BLaER1 (cell line): ENCODE results near the gene RBM48.
"Not testable (repeated sequence)": the region's sequence is repeated elsewhere in the genome, so short reads cannot be mapped to it uniquely, and the experiment has no call there.

ENCODE experiments used
- H3K27ac ChIP-seq: shearing (Covaris generic); formaldehyde crosslinking; 2 replicates; pipeline ENCODE4 v1.8.1; 2022
- H3K27me3 ChIP-seq: shearing (Covaris generic); formaldehyde crosslinking; 2 replicates; pipeline ENCODE4 v1.8.1; 2022
- H3K36me3 ChIP-seq: shearing (Covaris generic); formaldehyde crosslinking; 2 replicates; pipeline ENCODE4 v1.8.1; 2022
- H3K4me1 ChIP-seq: shearing (Covaris generic); formaldehyde crosslinking; 2 replicates; pipeline ENCODE4 v1.8.1; 2022
- H3K4me2 ChIP-seq: shearing (Covaris generic); formaldehyde crosslinking; 2 replicates; pipeline ENCODE4 v1.8.1; 2022
- H3K4me3 ChIP-seq: shearing (Covaris generic); formaldehyde crosslinking; 2 replicates; pipeline ENCODE4 v1.8.1; 2022
- H3K9ac ChIP-seq: shearing (Covaris generic); formaldehyde crosslinking; 2 replicates; pipeline ENCODE4 v1.8.1; 2022
- H3K9me3 ChIP-seq: shearing (Covaris generic); formaldehyde crosslinking; 2 replicates; pipeline ENCODE4 v1.8.1; 2022
- H4K20me1 ChIP-seq: shearing (Covaris generic); formaldehyde crosslinking; 2 replicates; pipeline ENCODE4 v1.8.1; 2022
- Cebpa-rat ChIP-seq: shearing (Covaris generic); IDR thresholded peaks from 2 replicates; pipeline ENCODE4 v1.8.1; 2022

Gene RBM48

DNA sequence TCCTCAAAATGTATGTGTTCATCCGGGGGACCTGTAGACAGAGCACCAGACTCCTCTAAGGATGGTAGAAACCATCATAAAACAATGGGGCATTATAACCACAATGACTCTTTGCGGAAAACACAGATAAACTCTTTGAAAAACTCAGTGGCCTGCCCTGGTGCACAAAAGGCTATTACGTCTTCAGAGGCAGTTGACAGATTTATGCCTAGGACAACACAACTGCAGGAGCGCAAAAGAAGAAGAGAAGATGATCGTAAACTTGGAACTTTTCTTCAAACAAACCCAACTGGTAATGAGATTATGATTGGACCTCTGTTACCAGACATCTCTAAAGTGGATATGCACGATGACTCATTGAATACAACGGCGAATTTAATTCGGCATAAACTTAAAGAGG is 6.0 kb downstream of the RBM48 start:
- Histone ChIP-seq H3K36me3 (peaks cover 99% of the 10 kb centered on the region), H3K27ac (no peak overlapping the region), H3K9ac (no peak overlapping the region), H3K4me3 (no peak overlapping the region), H4K20me1 (peaks cover 25% of the 10 kb centered on the region), H3K4me1 (peaks cover 23% of the 10 kb centered on the region), H3K4me2 (no peak overlapping the region), H3K27me3 (no peaks in the 10 kb centered on the region), H3K9me3 (no peaks in the 10 kb centered on the region)
- no peak for TF ChIP-seq Cebpa-rat

- H3K4me1 ChIP-seq, H3K27me3 ChIP-seq, H3K9ac ChIP-seq, H3K4me3 ChIP-seq, H3K4me2 ChIP-seq, H4K20me1 ChIP-seq, H3K27ac ChIP-seq: not testable (repeated sequence)
- Histone ChIP-seq H3K36me3 (peaks cover 16% of the 10 kb centered on the region), H3K9me3 (peaks cover 13% of the 10 kb centered on the region)
Observed at GRCh38 chr7:92543542-92543941, 14.9 kb downstream of the RBM48 start.

- not testable (repeated sequence) for H3K9ac ChIP-seq, H3K27me3 ChIP-seq, H3K4me2 ChIP-seq, H3K36me3 ChIP-seq, H4K20me1 ChIP-seq, H3K4me1 ChIP-seq, H3K4me3 ChIP-seq, H3K27ac ChIP-seq
- H3K9me3 ChIP-seq = peaks cover 13% of the 10 kb centered on the region
Observed at GRCh38 chr7:92545116-92545515, 16.5 kb downstream of the RBM48 start.

- Histone ChIP-seq H4K20me1 (no peaks in the 10 kb centered on the region), H3K4me1 (no peaks in the 10 kb centered on the region), H3K4me2 (no peak overlapping the region), H3K9ac (no peak overlapping the region), H3K36me3 (no peaks in the 10 kb centered on the region), H3K9me3 (peaks cover 13% of the 10 kb centered on the region), H3K4me3 (no peak overlapping the region), H3K27ac (no peak overlapping the region), H3K27me3 (no peaks in the 10 kb centered on the region)
- TF ChIP-seq Cebpa-rat = no peak
Observed at GRCh38 chr7:92546856-92547497, 18.4 kb downstream of the RBM48 start.

GRCh38 chr7:92547579-92547978 is 19.0 kb downstream of the RBM48 start:
- Histone ChIP-seq H3K27me3 (no peaks in the 10 kb centered on the region), H3K36me3 (no peaks in the 10 kb centered on the region), H3K27ac (no peak overlapping the region), H3K4me1 (no peaks in the 10 kb centered on the region), H4K20me1 (no peaks in the 10 kb centered on the region), H3K9me3 (peaks cover 12% of the 10 kb centered on the region), H3K9ac (no peak overlapping the region), H3K4me3 (no peak overlapping the region), H3K4me2 (no peak overlapping the region)
- TF ChIP-seq Cebpa-rat = no peak

GRCh38 chr7:92550194-92550593 is 21.6 kb downstream of the RBM48 start:
- H3K4me3 ChIP-seq = no peak overlapping the region
- no peak overlapping the region for H3K4me2 ChIP-seq
- no peaks in the 10 kb centered on the region for H3K36me3 ChIP-seq
- H3K27me3 ChIP-seq = no peaks in the 10 kb centered on the region
- H3K4me1 ChIP-seq = no peaks in the 10 kb centered on the region
- no peaks in the 10 kb centered on the region for H4K20me1 ChIP-seq
- peaks cover under 1% of the 10 kb centered on the region; the same call in 1 of the 2 replicates for H3K9me3 ChIP-seq
- no peak overlapping the region for H3K27ac ChIP-seq
- no peak overlapping the region for H3K9ac ChIP-seq
- TF ChIP-seq Cebpa-rat = no peak

- H3K27me3 ChIP-seq = no peaks in the 10 kb centered on the region
- H3K9ac ChIP-seq = no peak overlapping the region
- no peak overlapping the region for H3K4me2 ChIP-seq
- no peak overlapping the region for H3K4me3 ChIP-seq
- H3K36me3 ChIP-seq = peaks cover 38% of the 10 kb centered on the region
- no peaks in the 10 kb centered on the region for H3K4me1 ChIP-seq
- no peak overlapping the region for H3K27ac ChIP-seq
- no peaks in the 10 kb centered on the region for H4K20me1 ChIP-seq
- no peaks in the 10 kb centered on the region for H3K9me3 ChIP-seq
- TF ChIP-seq Cebpa-rat = no peak
Observed at GRCh38 chr7:92557249-92557648, 28.7 kb downstream of the RBM48 start.

GRCh38 chr7:92557808-92558362 is 29.3 kb downstream of the RBM48 start:
- no peaks in the 10 kb centered on the region for H3K27me3 ChIP-seq
- H3K27ac ChIP-seq = no peak overlapping the region
- no peaks in the 10 kb centered on the region for H4K20me1 ChIP-seq
- no peak for TF ChIP-seq Cebpa-rat
- no peak overlapping the region for H3K4me2 ChIP-seq
- peaks cover 42% of the 10 kb centered on the region for H3K36me3 ChIP-seq
- H3K9me3 ChIP-seq = no peaks in the 10 kb centered on the region
- H3K9ac ChIP-seq = no peak overlapping the region
- H3K4me1 ChIP-seq = no peaks in the 10 kb centered on the region
- no peak overlapping the region for H3K4me3 ChIP-seq

- no peak overlapping the region for H3K27ac ChIP-seq
- H3K4me3 ChIP-seq = no peak overlapping the region
- no peak for TF ChIP-seq Cebpa-rat
- H4K20me1 ChIP-seq = no peaks in the 10 kb centered on the region
- no peaks in the 10 kb centered on the region for H3K9me3 ChIP-seq
- no peak overlapping the region for H3K9ac ChIP-seq
- peaks cover 64% of the 10 kb centered on the region for H3K36me3 ChIP-seq
- H3K4me2 ChIP-seq = no peak overlapping the region
- H3K27me3 ChIP-seq = no peaks in the 10 kb centered on the region
- H3K4me1 ChIP-seq = no peaks in the 10 kb centered on the region
Observed at GRCh38 chr7:92560602-92561001, 32.0 kb downstream of the RBM48 start.

- Histone ChIP-seq H3K4me1 (no peaks in the 10 kb centered on the region), H3K9ac (no peak overlapping the region), H3K27me3 (no peaks in the 10 kb centered on the region), H3K4me3 (no peak overlapping the region), H3K36me3 (peaks cover 79% of the 10 kb centered on the region), H3K27ac (no peak overlapping the region), H4K20me1 (peaks cover 15% of the 10 kb centered on the region; the same call in 1 of the 2 replicates), H3K4me2 (no peak overlapping the region), H3K9me3 (no peaks in the 10 kb centered on the region)
- no peak for TF ChIP-seq Cebpa-rat
Observed at GRCh38 chr7:92563345-92563744, 34.8 kb downstream of the RBM48 start.

DNA sequence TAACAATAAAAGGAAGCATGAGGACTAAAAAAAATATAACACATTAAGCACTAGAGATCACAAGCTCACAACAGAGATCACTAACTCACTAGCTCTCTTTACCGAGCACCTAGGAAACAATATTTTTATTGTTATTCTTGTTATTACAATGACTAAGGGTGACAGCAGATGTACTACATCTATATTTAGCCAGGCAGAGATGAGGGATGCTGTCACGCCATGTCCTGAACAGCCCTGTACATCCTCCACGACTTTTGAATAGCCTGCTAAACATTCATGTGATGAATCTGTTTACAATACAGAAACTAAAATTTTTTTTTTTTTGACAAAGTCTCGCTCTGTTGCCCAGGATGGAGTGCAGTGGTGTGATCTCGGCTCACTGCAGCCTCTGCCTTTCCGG is 38.9 kb downstream of the RBM48 start:
- no peak for TF ChIP-seq Cebpa-rat
- Histone ChIP-seq H3K27me3 (no peaks in the 10 kb centered on the region), H3K9me3 (no peaks in the 10 kb centered on the region), H4K20me1 (peaks cover 25% of the 10 kb centered on the region; the same call in 1 of the 2 replicates), H3K4me2 (no peak overlapping the region), H3K27ac (no peak overlapping the region), H3K4me1 (no peaks in the 10 kb centered on the region), H3K9ac (no peak overlapping the region), H3K4me3 (no peak overlapping the region), H3K36me3 (peaks cover 82% of the 10 kb centered on the region)
